ENCODE measurements around the gene MLLT11.
A peak's percentile ranks its signal among the peaks of the same experiment; 100 is the strongest.

MLLT11 gene

GRCh38 chr1:151056149-151056548 is 4.0 kb upstream of the MLLT11 start:
- no peak for TF ChIP-seq CTCF (IDR thresholded peaks at IDR 0.05; ENCODE audit: low read depth, low read length)
- no peak for DNase-seq (ENCODE audit: extremely low read depth, low read depth)

GRCh38 chr1:151058692-151059091 is 1.5 kb upstream of the MLLT11 start:
- no peak for TF ChIP-seq CTCF (IDR thresholded peaks at IDR 0.05; ENCODE audit: low read depth, low read length)
- no peak for DNase-seq (ENCODE audit: extremely low read depth, low read depth)

- peak; percentile 74 for TF ChIP-seq CTCF (IDR thresholded peaks at IDR 0.05; ENCODE audit: low read depth, low read length)
- DNase-seq (ENCODE audit: extremely low read depth, low read depth): peak; percentile 35
These were observed 839 bp upstream of the MLLT11 start, which contains the start of gene CDC42SE1 for GRCh38 chr1:151059109-151060006. Gene CDC42SE1, minus strand, starts transcription at chr1:151059622. Its CDS starts 3,892 bp downstream, at chr1:151055730.

- TF ChIP-seq CTCF (IDR thresholded peaks at IDR 0.05; ENCODE audit: low read depth, low read length): no peak
- DNase-seq (ENCODE audit: extremely low read depth, low read depth): no peak
These were observed 642 bp downstream of the MLLT11 start for GRCh38 chr1:151060657-151061421.

GRCh38 chr1:151061704-151062103 is 1.5 kb downstream of the MLLT11 start:
- TF ChIP-seq CTCF (IDR thresholded peaks at IDR 0.05; ENCODE audit: low read depth, low read length): no peak
- no peak for DNase-seq (ENCODE audit: extremely low read depth, low read depth)

- peak; percentile 45 for DNase-seq (ENCODE audit: extremely low read depth, low read depth)
- no peak for TF ChIP-seq CTCF (IDR thresholded peaks at IDR 0.05; ENCODE audit: low read depth, low read length)
These were observed 2.7 kb downstream of the MLLT11 start for GRCh38 chr1:151062741-151063371.
